Neural cell (in vitro differentiated cells): ENCODE results near the gene ZNF628.

Experiments
- CTCF ChIP-seq: fragments of 450-650 bp; IDR thresholded peaks from 2 replicates; pipeline ENCODE4 v1.5.1; 2014; ENCODE audit warnings: antibody characterized with exemption, mild to moderate bottlenecking, moderate library complexity; ENCODE audit not compliant: poor library complexity, severe bottlenecking
- EP300 ChIP-seq: fragments of 450-650 bp; conservative IDR thresholded peaks from 2 replicates; pipeline ENCODE4 v1.6.1; 2014; ENCODE audit warnings: antibody characterized with exemption, mild to moderate bottlenecking, moderate library complexity; ENCODE audit not compliant: poor library complexity, severe bottlenecking
- EZH2 ChIP-seq: fragments of 200-600, 300-800 bp; shearing (Covaris generic), sonication (generic); IDR thresholded peaks from 2 replicates; pipeline ENCODE4 v1.6.1; 2014; ENCODE audit warnings: antibody characterized with exemption, low read length, borderline replicate concordance, mild to moderate bottlenecking; ENCODE audit not compliant: insufficient read depth, poor library complexity, severe bottlenecking
- POLR2AphosphoS5 ChIP-seq: IDR thresholded peaks from 2 replicates; pipeline ENCODE4 v1.6.1; 2012
- SMC3 ChIP-seq: fragments of 450-650 bp; conservative IDR thresholded peaks from 2 replicates; pipeline ENCODE4 v1.6.1; 2014; ENCODE audit warnings: antibody characterized with exemption, mild to moderate bottlenecking, moderate library complexity; ENCODE audit not compliant: poor library complexity

- TF ChIP-seq POLR2AphosphoS5 (no peak), CTCF (no peak), EZH2 (no peak), SMC3 (no peak), EP300 (no peak)
Observed at GRCh38 chr19:55486971-55487923, 10.8 kb downstream of the ZNF628 start.
